K562 (cell line): ENCODE measurements around the gene ENPP6. TPM values are rescaled to one million over a fixed set of nuclear protein-coding genes. Genes with fewer than 3 reads are reported as not detected.

Experiments used
- ATAC-seq: fragments of 200-7000 bp; cut with Tn5 transposase; 3 replicates; pipeline ENCODE4 v1.9.1; 2020; ENCODE audit warnings: moderate library complexity
- BruUV-seq: library from RNA; stranded (reverse); fragments of 400-500 nt; replicated peaks from 2 replicates; lab custom pipeline; 2021; lab: Mats Ljungman, UMichigan
- CTCF ChIA-PET: fragments of 300-600 bp; formaldehyde crosslinking; extraction: SDS; loops from one replicate; lab custom pipeline; 2021; ENCODE audit warnings: low intra/inter-chr PET ratio; lab: Yijun Ruan, JAX
- POLR2A ChIA-PET: fragments of 300-600, 350-650 bp; sonication (Branson Sonifier 250); formaldehyde crosslinking; extraction: SDS; loops from one replicate; lab custom pipeline; 2021; ENCODE audit warnings: antibody characterized with exemption, inconsistent platforms; lab: Yijun Ruan, JAX
- DNase-seq, 4 experiments: peaks; one replicate each; pipeline versions ENCODE4 v3.0.0 to v3.0.0-alpha.2; 2011 to 2018; ENCODE audit warnings: low spot score in 3 of 4, mixed read lengths in 3 of 4; ENCODE audit errors: extremely low read depth in 1 of 4
- FAIRE-seq: peaks from 2 replicates; lab custom pipeline; 2011; peaks lifted over from hg19 to GRCh38; lab: Jason Lieb, UNC
- H2AFZ ChIP-seq: 2 replicates; pipeline ENCODE4 v1.6.0; 2011; ENCODE audit warnings: low read depth, low read length, control low read depth, inconsistent platforms
- H3K27ac ChIP-seq: fragments of 200-600 bp; 3 replicates; pipeline ENCODE4 v1.8.0; 2011; ENCODE audit warnings: low read depth, mild to moderate bottlenecking, control low read depth, inconsistent platforms, low read length, moderate library complexity, mixed read lengths; ENCODE audit errors: extremely low read depth
- H3K27me3 ChIP-seq, 2 experiments: fragments of 300-600 bp in 1 of 2; 2 replicates in 1 of 2; 3 replicates in 1 of 2; pipeline versions ENCODE4 v1.6.0 to v1.8.0; 2011; ENCODE audit warnings: inconsistent platforms in 2 of 2, low read length in 2 of 2, mild to moderate bottlenecking in 1 of 2, mixed read lengths in 1 of 2, moderate library complexity in 1 of 2; ENCODE audit not compliant: control insufficient read depth in 2 of 2, insufficient read depth in 2 of 2
- H3K36me3 ChIP-seq: fragments of 300-600 bp; 3 replicates; pipeline ENCODE4 v1.8.0; 2011; ENCODE audit warnings: mild to moderate bottlenecking, low read length, inconsistent platforms; ENCODE audit not compliant: control insufficient read depth, insufficient read depth
- H3K4me1 ChIP-seq, 2 experiments: fragments of 200-600 bp in 1 of 2; replicated peaks in 1 of 2; 2 replicates in 1 of 2; 3 replicates in 1 of 2; pipeline versions ENCODE4 v1.5.1 to v1.8.0; 2011; ENCODE audit warnings: inconsistent platforms in 2 of 2, low read length in 2 of 2, mild to moderate bottlenecking in 1 of 2, mixed read lengths in 1 of 2, moderate library complexity in 1 of 2; ENCODE audit not compliant: control insufficient read depth in 2 of 2, insufficient read depth in 2 of 2
- H3K4me2 ChIP-seq: 2 replicates; pipeline ENCODE4 v1.6.1; 2011; ENCODE audit warnings: low read length, control low read depth, inconsistent platforms, mixed read lengths; ENCODE audit not compliant: insufficient read depth
- H3K4me3 ChIP-seq: fragments of 200-600 bp; sonication (generic), shearing (Covaris generic); 2 replicates; pipeline ENCODE4 v1.5.1; 2016; ENCODE audit warnings: control low read depth, inconsistent platforms
- H3K79me2 ChIP-seq: fragments of 200-600 bp; 3 replicates; pipeline ENCODE4 v1.8.0; 2011; ENCODE audit warnings: low read length, inconsistent platforms; ENCODE audit not compliant: control insufficient read depth, insufficient read depth
- H3K9ac ChIP-seq, 2 experiments: 2 replicates each; pipeline versions ENCODE4 v1.6.0 to v1.6.1; 2011; ENCODE audit warnings: low read depth in 2 of 2, low read length in 2 of 2, control low read depth in 1 of 2, inconsistent platforms in 1 of 2, mild to moderate bottlenecking in 1 of 2, mixed read lengths in 1 of 2; ENCODE audit not compliant: insufficient read depth in 1 of 2
- H3K9me1 ChIP-seq: one replicate; pipeline ENCODE4 v1.6.0; 2011; ENCODE audit warnings: inconsistent platforms, mild to moderate bottlenecking, low read length, moderate library complexity; ENCODE audit not compliant: control insufficient read depth, insufficient read depth
- H3K9me3 ChIP-seq: replicated peaks from 2 replicates; pipeline ENCODE4 v1.5.1; 2011; ENCODE audit warnings: low read depth, low read length, inconsistent platforms; ENCODE audit not compliant: control insufficient read depth, insufficient read depth
- H4K20me1 ChIP-seq: replicated peaks from 2 replicates; pipeline ENCODE4 v1.6.1; 2011; ENCODE audit warnings: low read length, inconsistent platforms, mixed read lengths; ENCODE audit not compliant: control insufficient read depth, insufficient read depth
- NCOR1 ChIP-seq: fragments of 450-650 bp; IDR thresholded peaks from 2 replicates; pipeline ENCODE4 v1.6.1; 2016; ENCODE audit warnings: mild to moderate bottlenecking, moderate library complexity
- NRF1 ChIP-seq, 2 experiments: fragments of 450-650 bp; IDR thresholded peaks in 1 of 2; conservative IDR thresholded peaks in 1 of 2; 2 replicates each; pipeline ENCODE4 v1.6.1; 2014; ENCODE audit warnings: mild to moderate bottlenecking in 2 of 2
- PRDM10 ChIP-seq: fragments of 450-650 bp; IDR thresholded peaks from 2 replicates; pipeline ENCODE4 v1.6.1; 2018; ENCODE audit not compliant: partially characterized antibody
- PURB ChIP-seq: sonication (generic); formaldehyde crosslinking; IDR thresholded peaks from 2 replicates; pipeline ENCODE4 v1.9.0; 2021; ENCODE audit warnings: low read depth, mild to moderate bottlenecking, missing genetic modification reagents
- SMC3 ChIP-seq: conservative IDR thresholded peaks from 2 replicates; pipeline ENCODE4 v1.6.1; 2011; ENCODE audit warnings: low read depth, low read length, improper control_type of control experiment; ENCODE audit not compliant: insufficient read depth
- SPI1 ChIP-seq: IDR thresholded peaks from 2 replicates; pipeline ENCODE4 v1.6.1; 2011; ENCODE audit warnings: low read depth, low read length, control low read depth, borderline replicate concordance
- WGBS: fragments of 100-300 bp; shearing (Covaris generic); methylation state at CpG from one replicate; pipeline ENCODE4 v1.1.6; 2016; ENCODE audit warnings: low coverage, mixed read lengths; ENCODE audit not compliant: insufficient coverage; ENCODE audit errors: missing lambda C conversion rate; 5-methylcytosine and 5-hydroxymethylcytosine counted together
- in situ Hi-C: fragments of 300-500 bp; cut with MboI; formaldehyde crosslinking; loops from 4 replicates; pipeline ENCODE4 v1.15.0; 2018; ENCODE audit warnings: inconsistent platforms, mixed read lengths
- intact Hi-C: fragments of 100-400 bp; cut with micrococcal nuclease; formaldehyde crosslinking; loops from 2 replicates; pipeline ENCODE4 v1.14.2; 2022
- polyA plus RNA-seq, 8 experiments: library from polyadenylated mRNA; depleted of rRNA in 4 of 8; stranded (reverse) in 5 of 8; unstranded in 3 of 8; fragments of >200 nt; fragmentation: Nextera tagmentation in 2 of 8; fragmentation: Illumina TruSeq in 1 of 8; extraction: Ambion mirVana in 2 of 8; extraction: Trizol in 1 of 8; gene quantifications; 2 replicates each; pipeline versions ENCODE4 v1.2.1 to v1.2.3, GENCODE V29; 2011 to 2014; ENCODE audit warnings: inconsistent platforms in 1 of 8, missing spikeins in 1 of 8
- total RNA-seq, 7 experiments: library from RNA; depleted of rRNA in 6 of 7; stranded (reverse); fragments of >200 nt in 6 of 7; fragmentation: Illumina TruSeq in 2 of 7; extraction: Trizol in 2 of 7; gene quantifications; 2 replicates each; pipeline versions ENCODE4 v1.2.1 to v1.2.3, GENCODE V29; 2011 to 2021; ENCODE audit warnings: low replicate concordance in 1 of 7

ENPP6 gene
- total and polyA plus RNA-seq, 9 of the 15 experiments (the other 6 are each of a cell fraction or from before 2014, with no cell fraction given), result 0.29 TPM; not detected in 8

- no peak for TF ChIP-seq SPI1
- TF ChIP-seq, all 486 proteins: peak for 0
Measured at GRCh38 chr4:184122631-184123408, 94.9 kb downstream of the ENPP6 start (continued).

DNA sequence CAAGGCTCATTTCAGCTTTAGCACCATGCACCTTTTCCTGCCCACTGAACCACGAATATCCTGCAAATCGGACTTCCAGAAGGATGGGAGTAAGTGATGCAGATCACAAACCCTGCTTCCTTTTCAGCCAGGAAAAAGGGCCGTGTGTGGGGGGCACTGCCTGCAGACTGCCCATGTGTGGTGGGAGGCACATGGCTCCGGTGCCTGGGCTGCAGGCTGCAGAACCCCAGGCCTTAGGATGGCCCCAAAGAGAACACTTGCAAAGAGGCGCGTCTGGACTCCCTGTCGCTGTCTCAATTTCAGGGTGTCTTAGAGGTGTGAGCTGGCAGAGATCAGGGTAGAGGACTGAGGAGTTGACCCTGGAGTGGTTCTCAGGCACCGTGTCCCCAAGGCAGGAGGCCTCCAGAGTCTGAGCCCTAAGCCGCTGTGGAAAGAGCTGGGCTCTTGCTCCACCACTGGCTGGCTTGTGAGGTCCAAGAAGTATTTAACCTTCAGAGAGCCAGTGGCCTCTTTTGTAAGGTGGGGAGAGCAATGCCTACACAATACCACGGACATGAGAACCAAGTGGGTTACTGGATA, 97.0 kb downstream of the ENPP6 start:
- in situ Hi-C loops, result no loop called here
- ATAC-seq, result no peak
- CTCF ChIA-PET, result no interaction called here

More for the DNA sequence above, 97.0 kb downstream of the ENPP6 start:
- Histone ChIP-seq H3K27ac (no peak overlapping the region), H3K4me2 (no peak overlapping the region), H3K36me3 (no peaks in the 10 kb centered on the region), H3K9ac (no peak overlapping the region), H3K9me1 (no peaks in the 10 kb centered on the region), H4K20me1 (no peaks in the 10 kb centered on the region), H3K79me2 (no peaks in the 10 kb centered on the region), H3K4me3 (no peak overlapping the region), H2AFZ (no peak overlapping the region), H3K27me3 (peaks cover 12 to 36% of the 10 kb centered on the region in 2 experiments; a peak in 4 of 5 replicates), H3K4me1 (no peaks in the 10 kb centered on the region), H3K9me3 (no peaks in the 10 kb centered on the region)
- 1% methylated on average over 10 of the region's 10 CpGs for WGBS
- no TSS peak for BruUV-seq
- intact Hi-C loops, result no loop called here
- DNase-seq (no peak), FAIRE-seq (no peak)
- TF ChIP-seq NCOR1, result no peak
- TF ChIP-seq PURB (CRISPR knock-in tag), result no peak
- no peak for TF ChIP-seq PRDM10
- no peak for TF ChIP-seq NRF1 (conservative IDR thresholded peaks at IDR 0.05 in 1 of 2, IDR thresholded peaks at IDR 0.05 in 1 of 2)
- TF ChIP-seq SMC3, result no peak
- POLR2A ChIA-PET, result interaction anchor here (0.6 kb wide), 1 partner anchor 296 kb away, joined by 3 read pairs; no protein-coding TSS in a partner anchor
